AG09319 (cell line): ENCODE results near the gene RPP30.

ENCODE experiments used
- DNase-seq: peaks from one replicate; pipeline ENCODE4 v3.0.0-alpha.2; 2010; ENCODE audit warnings: low read depth; ENCODE audit errors: extremely low read depth
- TF ChIP-seq, protein P1 (sequence below): IDR thresholded peaks from 2 replicates; pipeline ENCODE4 v1.5.1; 2011; ENCODE audit warnings: low read depth, mild to moderate bottlenecking, inconsistent platforms, low read length, moderate library complexity

RPP30 gene

DNA sequence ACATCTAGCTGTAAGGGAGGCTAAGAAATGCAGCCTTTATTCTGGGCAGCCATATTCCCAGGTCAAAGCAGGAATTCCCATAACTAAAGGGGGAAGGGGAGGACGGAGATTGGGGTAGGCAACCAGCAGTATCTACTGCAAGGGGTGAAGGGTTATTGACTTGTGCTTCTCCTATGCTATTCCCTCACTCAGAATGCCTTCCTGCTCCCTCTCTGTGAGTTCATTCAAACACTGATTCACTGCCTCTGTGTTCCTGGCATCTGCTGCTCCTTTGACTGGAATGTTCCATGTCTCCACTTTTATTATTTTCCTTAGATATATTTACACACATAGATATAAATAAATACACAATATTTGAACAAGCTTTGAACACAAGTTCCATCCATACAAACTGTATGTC lies 25.0 kb upstream of the RPP30 start:
- DNase-seq, result no peak
- TF ChIP-seq, protein P1, sequence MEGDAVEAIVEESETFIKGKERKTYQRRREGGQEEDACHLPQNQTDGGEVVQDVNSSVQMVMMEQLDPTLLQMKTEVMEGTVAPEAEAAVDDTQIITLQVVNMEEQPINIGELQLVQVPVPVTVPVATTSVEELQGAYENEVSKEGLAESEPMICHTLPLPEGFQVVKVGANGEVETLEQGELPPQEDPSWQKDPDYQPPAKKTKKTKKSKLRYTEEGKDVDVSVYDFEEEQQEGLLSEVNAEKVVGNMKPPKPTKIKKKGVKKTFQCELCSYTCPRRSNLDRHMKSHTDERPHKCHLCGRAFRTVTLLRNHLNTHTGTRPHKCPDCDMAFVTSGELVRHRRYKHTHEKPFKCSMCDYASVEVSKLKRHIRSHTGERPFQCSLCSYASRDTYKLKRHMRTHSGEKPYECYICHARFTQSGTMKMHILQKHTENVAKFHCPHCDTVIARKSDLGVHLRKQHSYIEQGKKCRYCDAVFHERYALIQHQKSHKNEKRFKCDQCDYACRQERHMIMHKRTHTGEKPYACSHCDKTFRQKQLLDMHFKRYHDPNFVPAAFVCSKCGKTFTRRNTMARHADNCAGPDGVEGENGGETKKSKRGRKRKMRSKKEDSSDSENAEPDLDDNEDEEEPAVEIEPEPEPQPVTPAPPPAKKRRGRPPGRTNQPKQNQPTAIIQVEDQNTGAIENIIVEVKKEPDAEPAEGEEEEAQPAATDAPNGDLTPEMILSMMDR, result no peak

DNA sequence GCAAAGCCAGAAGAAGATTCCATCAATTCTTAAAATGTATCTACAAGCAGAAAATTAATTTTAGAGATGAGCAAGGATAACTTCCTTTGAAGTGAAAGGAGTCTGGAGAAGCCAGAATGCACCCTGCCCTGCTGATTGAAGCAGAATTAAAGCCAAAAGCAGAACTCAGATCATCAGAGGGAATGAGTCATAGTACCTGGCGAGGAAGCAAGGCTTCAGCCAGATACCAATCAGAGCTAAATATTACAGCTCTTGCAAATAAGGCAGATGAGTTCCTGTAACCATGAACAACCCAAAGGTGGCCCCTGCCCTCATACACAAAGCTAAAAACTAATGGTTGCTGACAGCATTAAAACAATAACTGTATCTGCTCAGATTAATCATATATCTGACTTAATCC lies 24.3 kb upstream of the RPP30 start:
- DNase-seq, result no peak

DNA sequence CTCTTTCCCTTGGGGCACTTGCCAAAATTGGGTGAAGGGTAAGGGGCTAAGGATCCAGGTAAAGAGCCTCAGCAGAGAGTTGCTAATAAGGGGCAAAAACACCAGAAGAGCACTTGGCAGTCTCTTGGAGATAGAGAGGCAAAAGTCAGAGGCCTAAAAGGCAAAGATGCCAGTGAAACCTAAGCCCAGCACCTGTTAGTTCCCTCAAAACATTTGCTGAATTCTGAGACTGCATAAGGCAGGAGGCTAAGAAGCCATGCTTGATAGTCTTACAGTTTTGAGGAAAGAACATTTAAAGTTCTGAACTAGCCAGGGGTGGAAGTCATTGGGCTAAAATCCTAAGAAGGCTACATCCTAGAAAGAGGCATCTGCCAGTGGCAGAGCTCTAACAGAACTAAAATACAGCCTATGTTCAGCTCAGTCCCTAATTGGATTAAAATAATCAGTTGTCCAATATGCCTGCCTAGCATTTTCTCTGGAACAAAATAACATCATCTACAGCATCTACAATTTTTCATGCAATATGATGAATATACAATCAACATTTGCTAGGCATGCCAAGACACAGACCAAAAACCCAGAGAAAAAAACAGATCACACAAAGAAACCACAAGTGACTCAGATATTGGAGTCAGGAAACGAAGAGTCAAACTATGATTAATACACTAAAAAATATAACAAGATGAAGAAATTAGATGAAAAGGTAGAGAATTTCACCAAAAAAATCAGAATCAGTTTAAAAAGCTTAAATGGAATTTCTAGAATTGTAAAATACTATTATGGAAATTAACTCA lies 21.6 kb upstream of the RPP30 start:
- TF ChIP-seq, protein P1, result no peak
- DNase-seq, result no peak

More for the DNA sequence above, 24.3 kb upstream of the RPP30 start:
- TF ChIP-seq, protein P1, result no peak

GRCh38 chr10:90855126-90855525 lies 16.6 kb upstream of the RPP30 start:
- DNase-seq, result no peak
- TF ChIP-seq, protein P1, result no peak

DNA sequence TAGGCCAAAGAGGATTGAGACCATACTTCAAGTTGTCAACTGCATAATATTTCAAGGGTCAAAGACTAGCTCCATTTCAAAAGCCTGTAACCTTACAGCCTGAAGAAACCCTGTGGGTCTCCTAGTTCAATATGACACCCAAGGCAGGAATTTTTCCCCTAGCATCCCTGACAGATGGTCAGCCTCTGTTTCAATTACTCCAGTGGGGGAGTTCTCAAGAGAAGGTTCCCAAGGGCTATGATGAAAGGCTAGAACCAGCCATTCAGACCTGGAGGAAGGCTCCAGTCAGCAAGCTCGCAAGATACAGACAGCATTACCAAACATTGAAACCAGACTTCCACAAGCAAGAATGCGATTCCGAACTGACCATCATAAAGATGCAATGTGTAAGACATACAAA lies 15.5 kb upstream of the RPP30 start:
- TF ChIP-seq, protein P1, result no peak
- no peak for DNase-seq

- TF ChIP-seq, protein P1, result no peak
- no peak for DNase-seq
Observed at GRCh38 chr10:90856964-90857634, 14.7 kb upstream of the RPP30 start.
